H7 (cell line): Measurements from ENCODE around the gene PHLPP1. TPM values are rescaled to one million over a fixed set of nuclear protein-coding genes. Genes with fewer than 3 reads are reported as not detected.

ENCODE experiments used
- DNase-seq: peaks from one replicate; pipeline ENCODE4 v3.0.0; 2012
- H3K27me3 ChIP-seq: 2 replicates; pipeline ENCODE4 v1.6.0; 2011; ENCODE audit warnings: mild to moderate bottlenecking, low read length; ENCODE audit not compliant: control insufficient read depth, insufficient read depth
- H3K36me3 ChIP-seq: replicated peaks from 2 replicates; pipeline ENCODE4 v1.5.1; 2011; ENCODE audit warnings: low read length; ENCODE audit not compliant: control insufficient read depth, insufficient read depth
- H3K4me3 ChIP-seq: 2 replicates; pipeline ENCODE4 v1.5.1; 2011; ENCODE audit warnings: low read depth, mild to moderate bottlenecking, control low read depth, low read length, moderate library complexity; ENCODE audit not compliant: insufficient read depth
- total RNA-seq: library from RNA; depleted of rRNA; stranded (reverse); fragments of >200 nt; shearing (Covaris generic); gene quantifications from 2 replicates; pipeline ENCODE4 v1.2.3, GENCODE V29; 2014

Gene PHLPP1
- total RNA-seq, 1 experiment from 2014 or later = 23.0 TPM

DNA sequence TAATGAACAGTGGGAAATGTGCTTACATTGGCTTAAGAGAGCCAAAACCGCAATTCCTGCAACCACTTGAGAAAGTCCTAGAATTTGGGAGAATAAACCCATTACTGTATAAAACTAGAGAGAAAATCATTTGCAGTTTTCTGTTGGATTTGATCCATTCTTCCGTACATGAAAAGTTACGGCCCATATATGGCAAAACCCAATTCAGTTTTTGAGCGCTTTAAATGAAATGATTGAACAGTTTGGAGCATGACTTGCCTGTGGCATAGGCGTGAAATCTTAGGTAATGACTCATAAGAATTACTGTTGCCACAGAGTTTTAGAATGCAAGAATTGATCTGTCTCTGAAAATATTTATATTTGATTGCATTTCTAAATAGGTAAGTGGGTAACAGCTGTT is 52.0 kb downstream of the PHLPP1 start:
- H3K27me3 ChIP-seq = no peaks in the 10 kb centered on the region
- peaks cover 1% of the 10 kb centered on the region; the same call in 1 of the 2 replicates for H3K36me3 ChIP-seq
- DNase-seq = no peak
- no peak overlapping the region for H3K4me3 ChIP-seq

DNA sequence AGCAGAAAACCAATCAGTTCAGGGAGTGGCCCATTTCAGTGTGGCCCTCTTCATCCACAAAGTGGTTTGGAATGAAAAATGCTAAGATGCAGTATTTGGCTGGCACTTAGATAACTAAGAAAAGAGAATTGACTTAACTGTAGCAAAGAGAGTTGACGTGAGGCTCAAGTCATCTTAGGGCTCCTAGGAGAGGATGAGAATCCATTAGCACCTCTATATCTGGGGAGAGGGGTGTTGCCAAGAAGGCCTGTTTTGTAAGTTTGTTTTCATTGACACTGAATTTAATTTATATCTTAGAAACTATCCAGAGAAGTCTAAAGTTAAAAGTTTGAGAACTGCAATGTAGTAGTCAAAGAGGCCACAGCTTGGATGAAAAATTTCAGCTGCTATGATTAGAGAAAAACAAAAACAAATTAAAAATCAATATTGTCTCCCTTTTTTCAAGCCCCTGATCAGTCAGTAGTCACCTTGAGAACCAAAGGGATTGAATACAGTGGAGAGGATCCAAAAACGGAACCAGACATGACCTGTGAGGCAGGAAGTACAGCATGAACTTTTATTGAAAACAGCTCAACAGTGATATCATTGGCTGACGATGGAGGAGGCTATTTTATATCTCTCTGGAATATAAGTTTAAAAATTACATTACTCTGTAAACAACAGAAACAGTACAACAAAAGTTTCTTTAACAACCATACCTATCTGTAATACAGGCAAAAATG is 52.7 kb downstream of the PHLPP1 start:
- peaks cover 1% of the 10 kb centered on the region; the same call in 1 of the 2 replicates for H3K36me3 ChIP-seq
- H3K27me3 ChIP-seq = no peaks in the 10 kb centered on the region
- no peak overlapping the region for H3K4me3 ChIP-seq
- no peak for DNase-seq

DNA sequence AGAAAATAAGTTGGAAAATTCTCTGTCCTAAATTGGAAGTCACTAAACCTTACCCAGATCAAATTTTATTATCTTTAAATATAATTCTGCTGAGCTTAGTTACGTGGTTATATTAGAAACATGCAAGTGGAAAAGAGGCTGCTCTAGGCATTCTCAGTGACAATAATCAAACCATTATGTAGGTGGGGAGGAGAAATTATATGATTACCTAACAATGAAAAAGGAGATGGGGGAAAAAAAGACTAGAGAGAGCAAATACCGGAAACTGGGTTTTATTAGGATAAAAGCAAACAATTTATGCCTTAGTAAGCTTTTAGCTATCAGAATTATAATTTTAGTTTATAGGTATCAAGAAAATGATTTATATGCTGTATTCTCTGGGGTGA is 53.2 kb downstream of the PHLPP1 start:
- H3K27me3 ChIP-seq = no peaks in the 10 kb centered on the region
- H3K36me3 ChIP-seq = no peaks in the 10 kb centered on the region
- no peak overlapping the region for H3K4me3 ChIP-seq
- no peak for DNase-seq

DNA sequence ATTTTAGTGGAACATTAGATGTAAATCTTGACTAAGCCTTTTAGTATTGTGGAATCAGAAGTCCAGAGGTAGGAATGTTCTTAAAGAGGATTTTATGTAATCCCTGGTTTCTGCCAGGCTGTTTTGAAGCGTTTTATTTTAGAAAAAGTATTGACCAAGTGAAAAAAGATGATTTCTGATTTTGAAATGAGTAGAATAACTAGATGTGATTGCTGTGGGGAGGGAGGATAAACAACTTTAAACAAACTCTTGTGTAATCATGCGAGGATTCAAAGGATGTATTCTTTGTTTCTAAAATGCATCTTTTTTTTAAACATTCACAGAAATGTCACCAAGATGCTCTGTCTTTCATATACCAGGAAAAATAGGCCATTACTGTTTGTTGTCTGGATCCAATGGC is 53.9 kb downstream of the PHLPP1 start:
- no peak for DNase-seq
- Histone ChIP-seq H3K36me3 (no peaks in the 10 kb centered on the region), H3K4me3 (no peak overlapping the region), H3K27me3 (no peaks in the 10 kb centered on the region)

DNA sequence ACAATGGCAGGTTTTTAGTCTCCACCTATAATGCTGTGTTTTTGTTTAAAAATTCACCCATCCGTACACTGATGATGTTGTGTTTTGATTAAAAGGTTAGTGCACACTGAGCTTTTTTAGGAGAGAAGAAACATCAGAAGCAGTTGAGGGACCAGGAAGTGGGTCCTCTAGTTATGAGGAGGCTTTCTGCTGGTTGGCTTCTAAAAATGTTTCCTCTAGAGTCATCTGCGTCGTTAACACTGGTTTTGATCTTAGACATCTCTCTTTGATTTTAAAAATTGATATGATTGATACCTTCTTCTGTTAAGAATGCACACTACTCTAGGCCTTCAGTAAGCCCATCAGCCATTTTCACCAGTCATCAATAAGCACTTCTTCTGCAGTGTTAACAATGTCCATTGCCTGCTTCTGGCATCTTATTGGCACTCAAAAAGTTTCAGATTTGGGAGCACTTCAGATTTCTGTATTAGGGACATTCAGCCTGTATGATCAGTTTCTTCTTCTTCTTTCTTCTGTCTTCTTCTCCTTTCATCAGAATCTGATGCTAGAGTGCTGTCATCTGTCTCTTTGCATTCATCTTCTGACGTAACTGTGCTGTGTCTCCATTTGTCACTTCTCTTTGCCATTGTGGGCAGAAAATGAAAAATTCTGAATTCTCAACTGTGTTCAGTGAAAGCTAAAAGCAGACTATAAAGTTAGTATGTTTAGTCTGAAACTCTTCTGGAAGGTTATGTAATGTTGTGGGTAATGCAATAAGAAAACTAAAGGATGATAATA is 56.3 kb downstream of the PHLPP1 start:
- Histone ChIP-seq H3K36me3 (no peaks in the 10 kb centered on the region), H3K4me3 (no peak overlapping the region), H3K27me3 (no peaks in the 10 kb centered on the region)
- DNase-seq = no peak

DNA sequence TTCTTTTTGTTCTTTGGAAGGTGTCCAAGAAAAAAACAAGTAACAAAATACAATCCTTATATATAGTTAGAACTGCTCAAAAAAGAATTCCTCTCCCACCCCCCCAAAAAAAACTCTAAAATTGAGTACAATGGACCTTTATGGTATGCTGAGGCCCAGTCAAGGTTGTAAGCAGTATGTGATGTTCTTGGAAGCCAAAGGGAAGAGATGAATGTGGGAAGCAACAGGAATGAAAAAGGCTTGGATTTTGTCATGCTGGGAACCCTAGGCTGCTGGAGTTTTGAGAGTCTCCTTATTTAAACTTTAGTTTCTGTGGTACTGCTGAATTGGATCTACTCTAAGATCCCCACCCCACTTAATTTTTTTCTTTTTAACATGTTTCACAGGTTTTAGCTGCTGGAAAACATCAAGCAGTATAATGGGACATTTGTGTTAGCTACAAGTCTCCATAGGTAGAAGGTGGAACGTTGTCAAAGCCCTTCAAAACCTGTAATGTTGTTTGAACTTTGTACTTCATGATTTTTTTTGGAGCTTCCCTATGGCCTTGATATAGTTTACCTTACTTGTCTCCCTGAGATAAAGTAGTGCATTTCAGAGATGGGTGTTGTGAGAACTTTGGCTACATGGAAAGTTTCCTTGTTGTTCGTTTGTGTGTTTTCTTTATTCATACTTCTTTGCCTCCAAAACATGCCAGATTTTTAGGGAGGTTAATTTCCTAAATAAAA is 57.7 kb downstream of the PHLPP1 start:
- DNase-seq = no peak
- no peak overlapping the region for H3K4me3 ChIP-seq
- H3K27me3 ChIP-seq = no peaks in the 10 kb centered on the region

DNA sequence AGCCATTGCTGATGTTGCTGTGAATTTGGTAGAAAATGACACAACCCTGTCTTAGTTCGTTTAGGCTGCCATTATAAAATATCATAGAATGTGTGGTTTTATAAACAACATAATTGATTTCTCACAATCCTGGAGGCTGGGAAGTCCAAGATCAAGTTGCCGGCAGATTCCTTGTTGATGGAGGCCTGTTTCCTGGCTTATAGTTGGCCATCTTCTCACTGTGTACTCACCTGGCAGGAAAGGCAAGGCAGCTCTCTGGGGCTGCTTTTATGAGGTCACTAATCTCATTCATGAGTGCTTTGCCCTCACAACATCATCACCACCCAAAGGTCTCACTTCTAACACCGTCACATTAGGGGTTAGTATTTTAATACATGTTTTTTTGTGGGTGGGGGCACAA is 58.4 kb downstream of the PHLPP1 start:
- H3K27me3 ChIP-seq = no peaks in the 10 kb centered on the region
- DNase-seq = no peak
- H3K36me3 ChIP-seq = no peaks in the 10 kb centered on the region
- H3K4me3 ChIP-seq = no peak overlapping the region

More for the DNA sequence above, 57.7 kb downstream of the PHLPP1 start:
- no peaks in the 10 kb centered on the region for H3K36me3 ChIP-seq

DNA sequence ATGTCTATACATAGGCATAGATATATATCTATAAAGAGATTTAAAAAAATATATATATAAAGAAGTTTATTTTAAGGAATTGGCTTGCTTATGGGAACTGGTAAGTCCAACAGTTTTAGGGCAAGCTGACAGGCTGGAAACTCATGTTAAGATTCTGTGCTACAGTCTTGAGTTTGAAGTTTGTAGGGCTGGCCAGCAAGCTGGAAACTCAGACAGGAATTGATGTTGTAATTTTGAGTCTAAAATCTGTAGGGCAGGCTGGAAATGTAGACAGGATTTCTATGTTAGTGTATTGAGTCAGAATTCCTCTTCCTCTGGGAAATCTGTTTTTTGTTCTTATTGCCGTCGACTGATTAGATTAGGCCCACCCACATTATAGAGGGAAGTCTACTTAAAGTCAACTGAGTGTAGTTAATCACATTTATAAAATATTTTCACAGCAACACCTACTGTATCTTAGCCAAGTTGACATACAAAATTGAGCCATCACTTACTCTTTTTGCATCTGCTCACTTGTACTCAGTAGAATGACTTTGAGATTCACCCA is 60.8 kb downstream of the PHLPP1 start:
- no peaks in the 10 kb centered on the region for H3K36me3 ChIP-seq
- no peak overlapping the region for H3K4me3 ChIP-seq
- DNase-seq = no peak
- H3K27me3 ChIP-seq = no peaks in the 10 kb centered on the region

DNA sequence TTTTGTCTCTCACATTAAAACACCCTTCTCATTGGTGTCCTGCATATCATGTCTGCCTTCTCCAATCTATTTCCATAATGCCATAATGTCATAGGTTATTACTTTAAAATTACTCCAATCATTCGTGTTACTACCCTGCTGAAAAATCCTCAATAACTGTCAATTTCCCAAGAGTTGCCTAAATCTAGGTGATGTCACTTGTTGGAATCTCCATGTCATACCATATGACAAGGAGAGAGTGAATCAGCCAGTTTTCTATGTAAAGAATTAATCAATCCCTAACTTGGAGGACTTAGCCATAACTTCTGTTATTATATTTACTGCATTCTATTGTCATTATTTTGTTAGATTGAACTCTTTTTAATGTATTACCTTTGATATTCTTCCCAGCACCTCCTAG is 62.5 kb downstream of the PHLPP1 start:
- no peaks in the 10 kb centered on the region for H3K36me3 ChIP-seq
- no peak for DNase-seq
- no peaks in the 10 kb centered on the region for H3K27me3 ChIP-seq
- H3K4me3 ChIP-seq = no peak overlapping the region

DNA sequence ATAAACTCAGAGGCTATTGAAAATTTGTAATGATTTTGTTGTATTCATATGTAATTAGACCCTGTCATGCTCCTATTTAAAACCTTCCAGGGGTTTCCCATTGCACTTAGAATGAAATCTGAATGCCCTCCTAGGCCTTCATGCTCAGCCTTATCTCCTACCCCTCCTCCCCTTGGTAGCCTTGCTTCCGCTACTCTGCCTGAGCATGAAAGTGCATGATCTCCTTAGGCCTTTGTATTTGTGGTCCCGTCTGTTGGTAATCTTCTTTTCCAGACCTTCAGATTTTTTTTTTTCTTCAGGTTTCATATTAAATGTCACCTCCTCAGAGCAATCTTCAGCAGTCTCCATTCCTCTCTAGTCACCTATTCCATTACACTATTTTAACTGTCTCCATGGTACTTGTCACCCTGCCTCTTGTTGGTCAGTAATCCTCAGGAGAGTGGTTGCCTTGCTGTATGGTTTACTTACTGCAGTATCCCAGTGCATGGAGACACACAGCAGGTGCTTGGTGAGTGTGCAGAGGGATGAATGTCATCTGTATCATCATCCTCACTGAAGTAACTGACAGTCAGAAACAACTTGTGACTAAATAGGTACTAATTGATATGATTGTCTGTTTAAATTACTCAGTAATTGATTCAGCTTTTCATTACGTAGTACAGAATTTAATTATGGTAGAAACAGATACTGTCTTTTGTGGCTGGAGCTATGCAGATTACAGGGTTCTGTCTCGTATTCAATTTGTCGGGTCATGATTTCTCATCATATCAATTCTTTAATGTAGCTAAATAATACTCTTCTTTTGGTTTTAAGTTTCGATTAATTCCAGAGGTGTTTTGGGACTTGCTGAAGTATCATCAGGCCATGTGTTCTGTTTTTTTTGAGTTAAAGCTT is 63.9 kb downstream of the PHLPP1 start:
- Histone ChIP-seq H3K36me3 (no peaks in the 10 kb centered on the region), H3K4me3 (no peak overlapping the region), H3K27me3 (no peaks in the 10 kb centered on the region)
- peak; percentile 47 for DNase-seq

DNA sequence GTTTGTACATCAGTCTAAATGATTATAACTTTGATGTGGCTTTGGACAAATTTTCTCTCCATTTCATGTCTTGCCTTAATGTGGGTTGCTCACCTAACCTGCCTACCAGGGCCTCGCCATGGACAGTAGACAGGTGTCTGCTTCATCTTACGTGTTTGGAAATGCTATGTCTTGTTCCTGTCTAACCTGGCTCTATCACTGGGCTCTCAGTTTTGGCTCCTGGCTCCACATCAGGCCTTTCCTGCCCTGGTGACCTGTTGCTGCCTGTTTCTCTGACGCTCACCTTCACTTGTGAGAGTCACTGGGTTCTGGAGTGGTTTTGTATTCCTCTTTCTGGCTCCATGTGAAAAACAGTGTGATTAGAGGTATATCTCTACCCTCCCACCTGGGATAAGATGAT is 65.9 kb downstream of the PHLPP1 start:
- no peak for DNase-seq
- no peak overlapping the region for H3K4me3 ChIP-seq
- no peaks in the 10 kb centered on the region for H3K27me3 ChIP-seq
- no peaks in the 10 kb centered on the region for H3K36me3 ChIP-seq

DNA sequence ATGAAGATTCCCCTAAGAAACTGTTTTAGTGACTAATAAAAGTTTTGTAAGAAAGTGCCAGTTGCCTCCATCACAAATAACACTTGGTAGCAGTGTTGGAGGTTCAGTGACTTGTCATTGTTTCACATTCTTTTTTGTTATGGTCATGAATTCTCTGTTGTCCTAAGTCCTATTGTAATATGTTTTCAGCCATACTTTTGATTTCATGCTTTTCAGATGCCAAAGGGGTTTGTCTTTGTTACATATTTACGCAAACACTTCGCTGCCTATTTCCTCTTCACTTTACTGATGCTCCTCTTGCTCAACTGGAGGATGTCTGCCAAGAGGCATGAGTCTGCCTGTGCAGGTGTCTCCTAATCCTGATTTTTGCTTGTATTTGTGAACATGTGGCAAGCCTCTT is 66.6 kb downstream of the PHLPP1 start:
- no peaks in the 10 kb centered on the region for H3K36me3 ChIP-seq
- no peaks in the 10 kb centered on the region for H3K27me3 ChIP-seq
- DNase-seq = no peak
- no peak overlapping the region for H3K4me3 ChIP-seq

DNA sequence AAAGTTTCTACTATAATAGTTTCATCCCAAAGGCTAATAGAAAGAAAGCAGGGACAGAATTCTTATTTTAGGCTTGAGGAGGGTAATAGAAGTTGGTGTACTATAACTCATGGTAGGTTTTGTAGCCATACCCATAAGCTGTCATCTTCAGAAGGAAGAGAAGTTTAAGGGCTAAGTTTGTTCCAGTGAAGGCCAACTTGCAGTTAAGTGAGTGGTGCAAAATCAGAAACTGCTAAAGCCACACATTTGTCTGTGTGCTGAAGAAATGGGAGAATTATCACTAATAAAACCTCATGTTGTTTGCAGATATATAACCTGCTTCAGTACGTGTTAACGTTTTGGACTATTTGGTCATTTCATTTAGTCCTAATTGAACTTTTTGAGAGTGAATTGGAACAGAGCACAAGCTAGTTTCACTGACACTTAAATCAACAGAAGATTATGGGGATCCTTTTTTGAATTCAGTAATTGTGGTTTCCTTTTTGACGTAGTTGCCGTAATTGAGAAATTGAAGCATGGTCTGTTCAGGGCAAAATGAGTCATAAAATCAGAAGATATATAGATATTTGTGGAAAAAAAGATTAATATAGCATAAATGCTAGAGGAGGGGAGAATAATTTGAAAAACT is 69.1 kb downstream of the PHLPP1 start:
- Histone ChIP-seq H3K27me3 (no peaks in the 10 kb centered on the region), H3K4me3 (no peak overlapping the region), H3K36me3 (no peaks in the 10 kb centered on the region)
- no peak for DNase-seq
